ENCODE results near the gene MSH6. TPM values are rescaled to one million over a fixed set of nuclear protein-coding genes. Genes with fewer than 3 reads are reported as not detected.

The MSH6 gene
- polyA plus RNA-seq, 1 donor from 2014 or later: 60.3 TPM

DNA sequence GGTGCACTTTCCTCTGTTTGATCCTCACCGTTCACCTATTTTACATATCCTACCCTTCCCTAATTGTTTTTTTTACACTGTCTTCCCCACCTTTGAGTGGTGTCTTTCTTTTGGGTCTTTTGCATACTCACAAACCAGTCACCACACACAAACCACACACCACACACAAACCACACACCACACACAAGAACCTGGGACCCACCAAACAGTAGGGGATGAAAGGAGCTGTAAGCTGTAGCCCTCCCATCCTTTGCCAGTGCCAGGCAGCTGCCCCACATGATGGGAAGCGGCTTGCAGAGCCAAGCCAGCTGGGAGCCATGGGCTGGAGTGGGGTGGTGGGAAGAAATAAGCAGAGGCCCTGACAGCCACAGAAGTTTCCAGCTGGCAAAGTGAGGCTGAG lies 38.9 kb upstream of the MSH6 start:
- Histone ChIP-seq H3K4me3 (ENCODE audit: low read length) (no peak overlapping the region), H4K20me1 (ENCODE audit: insufficient read depth) (no peaks in the 10 kb centered on the region), H3F3A (ENCODE audit: insufficient read depth, low read length, poor library complexity, severe bottlenecking) (no peaks in the 10 kb centered on the region), H3K9me3 (ENCODE audit: low read length) (no peaks in the 10 kb centered on the region), H3K9ac (ENCODE audit: low read length) (no peak overlapping the region), H3K79me2 (replicated peaks; ENCODE audit: insufficient read depth, low read length) (no peaks in the 10 kb centered on the region), H3K27me3 (ENCODE audit: insufficient read depth, low read depth, low read length) (no peaks in the 10 kb centered on the region), H3K27ac (ENCODE audit: low read length) (no peak overlapping the region), H3K4me2 (ENCODE audit: low read length) (no peak overlapping the region), H3K9me2 (ENCODE audit: insufficient read depth, low read length) (no peaks in the 10 kb centered on the region), H3K36me3 (ENCODE audit: insufficient read depth, low read length) (no peaks in the 10 kb centered on the region), H2AFZ (ENCODE audit: low read depth, low read length) (no peak overlapping the region)
- TF ChIP-seq SMC3 (conservative IDR thresholded peaks at IDR 0.05; ENCODE audit: poor library complexity): no peak
- TF ChIP-seq MXI1 (conservative IDR thresholded peaks at IDR 0.05; ENCODE audit: poor library complexity, severe bottlenecking): no peak
- no peak for TF ChIP-seq CTCF (IDR thresholded peaks at IDR 0.05; ENCODE audit: poor library complexity, severe bottlenecking)
- TF ChIP-seq, protein P1, sequence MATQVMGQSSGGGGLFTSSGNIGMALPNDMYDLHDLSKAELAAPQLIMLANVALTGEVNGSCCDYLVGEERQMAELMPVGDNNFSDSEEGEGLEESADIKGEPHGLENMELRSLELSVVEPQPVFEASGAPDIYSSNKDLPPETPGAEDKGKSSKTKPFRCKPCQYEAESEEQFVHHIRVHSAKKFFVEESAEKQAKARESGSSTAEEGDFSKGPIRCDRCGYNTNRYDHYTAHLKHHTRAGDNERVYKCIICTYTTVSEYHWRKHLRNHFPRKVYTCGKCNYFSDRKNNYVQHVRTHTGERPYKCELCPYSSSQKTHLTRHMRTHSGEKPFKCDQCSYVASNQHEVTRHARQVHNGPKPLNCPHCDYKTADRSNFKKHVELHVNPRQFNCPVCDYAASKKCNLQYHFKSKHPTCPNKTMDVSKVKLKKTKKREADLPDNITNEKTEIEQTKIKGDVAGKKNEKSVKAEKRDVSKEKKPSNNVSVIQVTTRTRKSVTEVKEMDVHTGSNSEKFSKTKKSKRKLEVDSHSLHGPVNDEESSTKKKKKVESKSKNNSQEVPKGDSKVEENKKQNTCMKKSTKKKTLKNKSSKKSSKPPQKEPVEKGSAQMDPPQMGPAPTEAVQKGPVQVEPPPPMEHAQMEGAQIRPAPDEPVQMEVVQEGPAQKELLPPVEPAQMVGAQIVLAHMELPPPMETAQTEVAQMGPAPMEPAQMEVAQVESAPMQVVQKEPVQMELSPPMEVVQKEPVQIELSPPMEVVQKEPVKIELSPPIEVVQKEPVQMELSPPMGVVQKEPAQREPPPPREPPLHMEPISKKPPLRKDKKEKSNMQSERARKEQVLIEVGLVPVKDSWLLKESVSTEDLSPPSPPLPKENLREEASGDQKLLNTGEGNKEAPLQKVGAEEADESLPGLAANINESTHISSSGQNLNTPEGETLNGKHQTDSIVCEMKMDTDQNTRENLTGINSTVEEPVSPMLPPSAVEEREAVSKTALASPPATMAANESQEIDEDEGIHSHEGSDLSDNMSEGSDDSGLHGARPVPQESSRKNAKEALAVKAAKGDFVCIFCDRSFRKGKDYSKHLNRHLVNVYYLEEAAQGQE (IDR thresholded peaks at IDR 0.05; ENCODE audit: borderline replicate concordance): no peak
- no peak for TF ChIP-seq EZH2 (IDR thresholded peaks at IDR 0.05; ENCODE audit: borderline replicate concordance, insufficient read depth, low read length, poor library complexity, severe bottlenecking)
- TF ChIP-seq POLR2AphosphoS5 (IDR thresholded peaks at IDR 0.05): no peak
- TF ChIP-seq TAF1 (IDR thresholded peaks at IDR 0.05; ENCODE audit: low read depth): no peak
- TF ChIP-seq EP300 (conservative IDR thresholded peaks at IDR 0.05; ENCODE audit: poor library complexity, severe bottlenecking): no peak
- no peak for TF ChIP-seq RAD21 (conservative IDR thresholded peaks at IDR 0.05)

DNA sequence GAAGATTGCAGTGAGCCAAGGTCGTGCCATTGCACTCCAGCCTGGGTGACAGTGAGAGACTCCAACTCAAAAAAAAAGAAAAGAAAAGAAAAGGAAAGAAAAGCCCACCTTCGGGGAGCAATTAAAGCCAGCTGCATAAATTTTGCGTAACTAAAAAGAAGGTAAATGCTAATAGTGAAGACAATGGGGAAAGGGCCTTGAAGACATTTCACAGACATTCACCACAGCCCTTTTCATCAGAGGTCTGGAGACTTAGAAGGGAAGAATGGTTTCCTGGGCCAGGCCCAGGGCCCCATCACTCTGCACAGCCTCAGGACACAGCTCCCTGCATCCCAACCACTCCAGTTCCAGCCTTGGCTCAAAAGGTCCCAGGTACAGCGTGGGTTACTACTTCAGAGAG lies 35.1 kb upstream of the MSH6 start:
- H2AFZ ChIP-seq (ENCODE audit: low read depth, low read length): no peak overlapping the region
- no peaks in the 10 kb centered on the region for H3K9me3 ChIP-seq (ENCODE audit: low read length)
- no peaks in the 10 kb centered on the region for H3K9me2 ChIP-seq (ENCODE audit: insufficient read depth, low read length)
- TF ChIP-seq CTCF (IDR thresholded peaks at IDR 0.05; ENCODE audit: poor library complexity, severe bottlenecking): no peak
- TF ChIP-seq EZH2 (IDR thresholded peaks at IDR 0.05; ENCODE audit: borderline replicate concordance, insufficient read depth, low read length, poor library complexity, severe bottlenecking): no peak
- TF ChIP-seq POLR2AphosphoS5 (IDR thresholded peaks at IDR 0.05): no peak
- no peak for TF ChIP-seq RAD21 (conservative IDR thresholded peaks at IDR 0.05)
- no peak for TF ChIP-seq MXI1 (conservative IDR thresholded peaks at IDR 0.05; ENCODE audit: poor library complexity, severe bottlenecking)
- TF ChIP-seq TAF1 (IDR thresholded peaks at IDR 0.05; ENCODE audit: low read depth): no peak
- no peak for TF ChIP-seq EP300 (conservative IDR thresholded peaks at IDR 0.05; ENCODE audit: poor library complexity, severe bottlenecking)
- no peak for TF ChIP-seq SMC3 (conservative IDR thresholded peaks at IDR 0.05; ENCODE audit: poor library complexity)
- TF ChIP-seq, protein P1 (IDR thresholded peaks at IDR 0.05; ENCODE audit: borderline replicate concordance): no peak
- H3K4me3 ChIP-seq (ENCODE audit: low read length): no peak overlapping the region
- H3K9ac ChIP-seq (ENCODE audit: low read length): no peak overlapping the region
- no peaks in the 10 kb centered on the region for H3F3A ChIP-seq (ENCODE audit: insufficient read depth, low read length, poor library complexity, severe bottlenecking)
- H3K36me3 ChIP-seq (ENCODE audit: insufficient read depth, low read length): no peaks in the 10 kb centered on the region
- no peaks in the 10 kb centered on the region for H4K20me1 ChIP-seq (ENCODE audit: insufficient read depth)
- no peak overlapping the region for H3K4me2 ChIP-seq (ENCODE audit: low read length)
- H3K27me3 ChIP-seq (ENCODE audit: insufficient read depth, low read depth, low read length): no peaks in the 10 kb centered on the region
- no peaks in the 10 kb centered on the region for H3K79me2 ChIP-seq (replicated peaks; ENCODE audit: insufficient read depth, low read length)
- no peak overlapping the region for H3K27ac ChIP-seq (ENCODE audit: low read length)

All from neural cell (in vitro differentiated cells).